ENCODE measurements around the gene C2CD5.

GRCh38 chr12:22499445-22499844, 44.9 kb downstream of the C2CD5 start:
- TF ChIP-seq POLR2A (IDR thresholded peaks at IDR 0.05; ENCODE audit: low read length) (no peak), GATA1 (IDR thresholded peaks at IDR 0.05; ENCODE audit: low read depth, low read length) (no peak)
